Activated CD4-positive, alpha-beta T cell treated with anti-CD3 and anti-CD28 coated beads, Interleukin-2, Interleukin-6, amounts not matched to agents 100 ng/mL and 50 ng/mL, durations not matched to agents 16 hours and 8 hours (primary cell): ENCODE results near the gene RNF220.

Experiments
- DNase-seq: peaks from one replicate; pipeline ENCODE4 v3.0.0-alpha.2; 2020

Gene RNF220

DNA sequence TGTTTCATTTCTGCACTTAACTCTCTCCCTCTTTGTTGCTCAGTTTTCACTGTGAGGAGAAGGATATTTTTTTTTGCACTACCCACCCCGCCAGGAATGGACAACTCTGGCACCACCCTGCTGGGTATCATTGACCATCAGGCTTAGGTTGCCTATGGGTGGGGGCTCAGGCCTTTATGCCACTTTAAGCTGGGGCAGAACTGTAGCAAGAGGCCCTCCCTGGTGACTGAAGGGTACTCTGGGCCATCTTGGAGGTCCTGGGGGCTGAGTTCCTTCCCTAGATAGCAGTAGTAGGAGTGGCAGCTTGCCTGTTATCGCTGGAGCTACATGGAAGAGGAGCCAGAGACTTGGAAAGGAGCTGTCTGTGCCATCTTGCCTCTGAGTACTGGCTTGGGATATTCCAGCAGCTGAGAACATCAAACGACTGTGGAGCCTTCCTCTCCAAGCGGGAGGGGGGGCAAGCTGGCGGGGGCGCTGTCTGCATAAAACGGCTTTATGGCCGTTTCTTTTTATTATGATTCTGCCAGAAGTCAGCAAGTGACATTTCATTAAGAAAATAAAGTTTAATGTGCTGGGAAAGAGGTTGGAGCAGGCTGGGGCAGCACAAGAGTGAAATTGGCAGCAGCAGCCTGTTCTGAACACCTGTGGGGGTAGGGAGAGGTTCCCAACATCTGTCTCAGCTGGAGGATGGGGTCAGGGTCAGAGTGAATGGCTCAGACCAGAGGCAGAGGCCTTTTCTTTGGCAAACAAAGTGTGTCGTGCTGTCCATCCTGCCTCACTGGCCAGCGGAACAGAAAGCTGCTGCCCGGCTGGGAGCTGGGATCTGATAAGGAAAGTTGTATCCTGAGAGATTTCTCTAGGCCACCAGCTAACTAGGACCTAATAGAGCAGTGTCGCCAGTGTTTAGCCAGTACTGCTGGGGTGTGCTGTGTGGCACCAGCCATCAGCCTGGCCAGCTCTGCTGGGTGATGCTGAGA is 236.4 kb downstream of the RNF220 start:
- DNase-seq: no peak

DNA sequence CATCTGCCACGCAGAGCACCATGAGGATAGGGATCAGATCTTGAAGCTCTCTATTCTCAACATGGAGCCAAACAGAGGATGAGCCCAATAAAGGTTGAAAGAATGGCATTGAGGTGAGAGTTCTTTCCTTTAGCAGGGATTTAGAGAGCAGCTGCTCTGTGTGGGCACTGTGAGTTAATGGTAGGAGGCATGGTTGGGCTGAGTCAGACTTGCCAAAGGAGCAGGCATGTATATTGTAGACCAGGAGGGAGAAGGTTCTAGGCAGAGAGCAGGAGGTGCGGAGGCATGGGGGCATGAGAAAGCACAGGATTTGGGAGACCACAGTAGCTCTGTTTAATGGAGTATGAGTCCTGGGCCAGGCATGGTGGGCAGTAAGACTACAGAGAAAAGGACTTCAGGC is 237.2 kb downstream of the RNF220 start:
- no peak for DNase-seq

DNA sequence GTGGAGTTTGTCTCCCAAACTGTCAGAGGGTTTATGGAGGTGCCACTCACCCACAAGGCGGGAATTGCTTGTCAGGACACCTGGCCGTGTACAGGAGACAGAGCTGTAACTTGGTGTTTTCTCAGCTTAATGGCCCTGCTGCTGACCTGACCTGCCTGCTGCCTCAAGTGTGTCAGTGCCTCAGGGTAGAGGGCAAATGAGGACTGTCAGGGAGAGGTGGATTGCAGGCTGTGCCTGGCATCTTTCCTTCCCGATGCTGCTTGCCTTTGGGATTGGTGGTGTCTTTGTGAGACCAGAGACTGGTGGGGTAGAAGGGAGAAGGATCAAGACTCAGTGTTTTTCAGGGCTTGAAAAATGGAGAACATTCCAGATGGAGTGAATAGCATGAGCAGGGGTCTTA is 237.9 kb downstream of the RNF220 start:
- no peak for DNase-seq

DNA sequence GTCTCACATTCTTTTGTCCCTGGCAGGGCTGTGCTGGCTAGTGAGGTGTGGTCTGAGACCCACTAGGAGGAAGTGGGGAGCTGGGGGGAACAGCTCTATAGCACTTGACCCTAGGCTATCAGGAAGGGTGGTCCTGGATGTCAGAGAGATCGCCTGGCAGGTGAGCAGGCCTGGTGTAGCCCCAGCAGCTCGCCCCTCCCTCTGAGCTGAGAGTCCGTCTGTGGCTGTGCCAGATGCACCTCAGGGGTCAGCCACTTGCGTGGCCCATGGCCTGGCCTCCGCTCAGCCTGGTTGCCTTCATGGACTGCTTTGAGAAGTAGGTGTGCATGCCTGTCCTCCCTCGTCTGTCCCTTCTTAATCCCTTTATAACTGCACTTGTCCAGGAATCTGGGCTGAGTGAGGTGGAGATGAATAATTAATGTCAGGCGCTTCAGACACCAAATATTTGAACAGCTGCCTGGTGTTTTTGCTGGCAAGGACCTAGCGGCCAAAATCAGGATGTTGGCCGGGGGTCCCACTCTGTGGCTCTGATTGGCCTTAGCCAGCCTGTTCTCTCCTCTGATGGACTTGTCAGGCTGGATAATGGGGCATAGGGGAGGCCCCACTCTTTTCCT is 238.8 kb downstream of the RNF220 start:
- no peak for DNase-seq

DNA sequence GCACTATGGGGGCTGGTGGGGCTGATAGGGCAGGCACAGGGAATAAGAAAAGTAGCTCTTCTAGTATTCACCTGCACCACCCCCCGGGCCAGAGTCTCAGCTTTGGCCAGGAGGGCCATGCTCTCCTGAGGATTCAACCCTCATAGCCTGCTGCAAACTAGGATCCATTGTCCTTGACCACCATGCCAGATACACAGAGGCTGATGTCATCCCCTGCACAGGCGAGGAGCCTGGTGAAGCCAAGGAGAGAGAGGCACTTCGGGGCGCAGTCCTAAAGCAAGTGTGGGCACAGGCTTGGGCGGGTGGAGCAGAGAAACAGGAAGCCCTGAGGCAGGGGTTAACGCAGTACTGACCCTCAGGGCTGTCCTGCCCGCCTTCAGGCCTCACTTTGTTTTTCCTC is 239.8 kb downstream of the RNF220 start:
- DNase-seq: no peak

DNA sequence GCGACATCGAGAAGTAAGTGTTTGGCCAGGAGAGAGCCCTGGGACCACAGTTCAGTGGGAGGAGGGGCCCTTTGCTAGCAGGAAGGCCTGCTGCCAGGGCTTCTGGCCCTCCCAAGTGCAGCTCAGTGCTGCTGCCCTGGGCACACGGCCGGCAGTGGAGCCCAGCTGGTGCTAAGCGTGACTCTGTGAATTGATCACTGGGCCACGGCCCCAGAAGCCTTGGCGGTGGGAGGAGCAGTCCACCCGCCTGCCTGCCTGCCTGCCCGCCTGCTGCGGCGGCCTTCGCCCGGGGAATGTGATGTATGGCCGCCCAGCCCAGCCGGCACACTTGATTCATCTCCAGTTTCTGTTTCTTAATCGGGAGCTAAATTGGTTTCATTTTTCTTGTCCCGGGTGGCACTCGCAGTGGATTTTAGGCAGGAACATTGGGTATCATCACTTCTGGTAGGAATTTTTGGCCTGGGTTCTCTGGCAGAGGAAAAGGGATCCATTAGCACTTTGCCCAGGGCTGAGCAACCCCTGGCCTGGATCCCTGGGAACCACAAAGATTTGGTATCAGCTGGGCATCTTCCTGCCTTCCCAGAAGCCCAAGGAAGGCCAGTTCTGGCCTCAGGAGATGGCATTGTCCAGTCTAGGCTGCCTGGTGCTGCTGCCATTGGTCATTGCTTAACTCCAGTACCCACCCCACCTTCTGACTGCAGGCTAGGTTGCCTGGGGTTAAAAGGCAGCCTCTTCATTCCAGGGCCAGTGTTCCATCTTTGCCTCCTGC is 240.6 kb downstream of the RNF220 start:
- DNase-seq: no peak

DNA sequence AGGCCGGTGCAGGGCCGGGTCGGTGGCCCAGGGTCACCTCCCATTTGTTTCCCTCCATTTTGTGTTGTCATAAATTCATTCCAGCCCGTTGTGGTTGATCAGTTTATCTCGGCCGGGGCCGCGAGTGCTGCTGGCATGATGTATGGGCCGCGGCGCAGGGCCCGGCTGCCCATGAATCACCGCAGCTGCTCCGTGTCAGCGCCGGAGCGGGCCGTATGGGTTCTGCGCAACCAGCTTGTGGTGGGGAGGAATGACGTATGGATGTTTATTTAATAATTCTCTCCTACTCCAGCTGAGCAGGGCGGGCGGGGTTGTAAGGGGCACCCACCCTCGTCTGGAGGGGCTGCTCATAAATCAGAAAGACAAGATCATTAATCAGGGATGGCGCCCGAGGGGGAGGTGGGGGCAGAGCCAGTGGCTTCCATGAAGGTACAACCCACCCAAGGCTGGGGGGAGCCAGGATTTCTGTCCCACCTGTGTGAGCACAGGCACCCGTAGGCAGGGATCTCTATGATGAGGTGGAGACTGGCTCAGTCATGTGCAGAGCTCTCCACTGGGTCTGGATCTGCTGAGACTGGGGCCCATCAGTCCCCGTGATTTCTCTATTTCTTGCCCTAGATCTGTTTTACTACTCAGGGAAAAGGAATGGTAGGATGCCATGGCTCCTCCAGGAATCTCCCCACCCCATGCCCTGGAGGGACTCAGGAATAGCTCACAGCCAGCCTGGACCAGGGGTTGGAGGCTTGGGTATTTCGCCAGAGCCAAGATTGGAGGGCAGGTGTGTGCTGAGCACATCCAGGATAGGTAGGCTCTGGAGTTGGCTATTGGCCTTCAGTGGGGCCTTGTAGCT is 241.4 kb downstream of the RNF220 start:
- DNase-seq: no peak

DNA sequence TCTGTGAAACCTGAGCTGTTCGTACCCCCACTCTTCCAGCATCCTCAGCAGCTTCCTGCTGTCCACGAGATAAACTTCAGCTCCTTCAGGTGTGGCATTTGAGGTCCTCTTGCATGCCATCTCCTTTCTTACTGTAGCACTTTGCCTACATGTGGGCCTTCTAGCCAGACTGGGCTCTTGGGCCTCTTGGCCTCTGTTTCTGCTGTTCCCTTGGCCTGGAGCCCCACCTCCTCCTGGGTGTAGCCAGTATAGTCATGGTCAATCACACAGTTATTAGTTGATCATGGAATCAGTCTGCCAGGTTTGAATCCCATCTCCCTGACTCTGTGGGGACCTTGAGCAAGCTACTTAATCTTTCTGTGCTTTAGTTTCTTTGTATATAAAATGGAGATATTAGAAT is 242.8 kb downstream of the RNF220 start:
- no peak for DNase-seq

DNA sequence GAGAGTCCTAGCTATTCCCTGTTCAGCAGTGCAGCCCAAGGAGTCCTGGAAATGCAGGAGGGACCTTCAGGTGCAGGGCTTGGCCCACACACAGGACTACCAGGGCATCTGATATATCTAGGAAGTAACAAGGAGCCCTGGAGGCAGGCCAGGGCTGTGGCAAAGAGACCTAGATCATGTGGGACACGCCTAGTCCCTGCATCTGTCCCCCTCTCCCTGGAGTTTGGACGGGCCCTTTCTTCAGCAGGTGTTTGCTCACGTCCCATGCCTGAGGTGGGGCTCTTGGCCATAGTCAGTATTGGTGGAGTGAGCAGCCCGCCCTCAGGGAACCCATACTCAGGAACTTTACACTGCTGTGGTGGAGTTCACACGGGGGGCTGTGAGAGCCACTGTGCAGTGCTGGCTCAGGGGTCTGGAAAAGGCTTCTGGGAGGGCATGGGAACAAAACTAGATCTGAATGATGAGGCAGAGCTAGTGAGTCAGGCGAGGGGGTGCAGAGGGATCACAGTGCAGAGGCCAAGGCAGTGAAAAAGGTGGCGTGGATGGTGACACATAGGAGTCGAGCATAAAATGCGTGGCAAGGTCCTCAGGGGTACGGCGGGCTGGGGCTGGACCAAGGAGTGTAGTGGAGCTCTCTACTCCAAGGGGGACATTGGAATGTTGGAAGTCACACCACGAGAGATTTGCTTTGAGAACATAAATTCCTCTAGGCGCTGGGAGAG is 243.6 kb downstream of the RNF220 start:
- DNase-seq: no peak

DNA sequence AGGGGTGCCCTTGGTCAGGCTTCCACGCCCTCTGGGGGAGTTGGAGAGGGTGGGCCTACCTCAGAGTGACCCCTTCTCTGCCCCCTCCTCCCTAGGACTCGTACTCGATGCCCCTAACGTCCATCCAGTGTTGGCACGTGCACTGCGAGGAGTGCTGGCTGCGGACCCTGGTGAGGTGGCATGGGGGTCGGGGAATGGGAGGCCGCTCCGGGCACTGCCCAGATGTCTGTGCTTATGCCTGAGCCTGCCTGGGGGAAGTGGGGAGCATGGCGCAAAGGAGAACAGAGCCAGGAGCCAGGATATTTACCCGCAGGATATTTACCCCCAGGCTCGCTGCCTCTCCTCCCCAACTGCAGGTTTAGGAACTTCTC is 244.7 kb downstream of the RNF220 start:
- no peak for DNase-seq

DNA sequence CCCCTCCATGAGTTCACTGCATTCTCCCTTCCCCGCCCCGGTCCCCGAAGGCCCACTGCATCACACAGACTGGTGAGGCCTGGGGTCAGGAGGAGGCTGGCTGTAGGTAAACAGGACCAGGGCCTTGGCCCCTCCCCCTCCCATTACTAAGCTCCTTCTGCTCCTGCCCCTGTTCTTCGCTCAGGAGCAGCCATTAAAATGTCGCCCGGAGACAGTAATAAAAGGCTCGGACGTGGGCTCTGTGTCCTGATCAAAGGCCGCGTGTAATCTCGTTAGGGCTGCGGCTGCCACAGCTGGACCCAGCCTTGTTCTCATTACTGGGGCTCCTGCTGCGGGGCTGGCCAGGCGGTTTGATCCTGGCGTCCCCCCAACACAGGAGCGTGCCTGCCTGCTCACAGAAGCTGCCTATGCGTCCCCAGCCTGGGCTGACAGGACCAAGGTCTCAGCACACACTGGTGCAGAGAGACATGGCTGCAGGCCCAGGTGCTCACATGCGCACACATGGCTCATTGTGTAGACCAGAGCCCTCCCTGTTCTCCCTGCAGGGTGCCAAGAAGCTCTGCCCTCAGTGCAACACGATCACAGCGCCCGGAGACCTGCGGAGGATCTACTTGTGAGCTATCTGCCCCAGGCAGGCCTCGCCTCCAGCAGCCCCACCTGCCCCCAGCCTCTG is 245.2 kb downstream of the RNF220 start:
- no peak for DNase-seq

DNA sequence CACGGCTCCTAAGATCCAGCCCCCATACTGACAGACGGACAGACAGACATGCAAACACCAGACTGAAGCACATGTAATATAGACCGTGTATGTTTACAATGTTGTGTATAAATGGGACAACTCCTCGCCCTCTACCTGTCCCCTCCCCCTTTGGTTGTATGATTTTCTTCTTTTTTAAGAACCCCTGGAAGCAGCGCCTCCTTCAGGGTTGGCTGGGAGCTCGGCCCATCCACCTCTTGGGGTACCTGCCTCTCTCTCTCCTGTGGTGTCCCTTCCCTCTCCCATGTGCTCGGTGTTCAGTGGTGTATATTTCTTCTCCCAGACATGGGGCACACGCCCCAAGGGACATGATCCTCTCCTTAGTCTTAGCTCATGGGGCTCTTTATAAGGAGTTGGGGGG is 246.0 kb downstream of the RNF220 start:
- DNase-seq: no peak

DNA sequence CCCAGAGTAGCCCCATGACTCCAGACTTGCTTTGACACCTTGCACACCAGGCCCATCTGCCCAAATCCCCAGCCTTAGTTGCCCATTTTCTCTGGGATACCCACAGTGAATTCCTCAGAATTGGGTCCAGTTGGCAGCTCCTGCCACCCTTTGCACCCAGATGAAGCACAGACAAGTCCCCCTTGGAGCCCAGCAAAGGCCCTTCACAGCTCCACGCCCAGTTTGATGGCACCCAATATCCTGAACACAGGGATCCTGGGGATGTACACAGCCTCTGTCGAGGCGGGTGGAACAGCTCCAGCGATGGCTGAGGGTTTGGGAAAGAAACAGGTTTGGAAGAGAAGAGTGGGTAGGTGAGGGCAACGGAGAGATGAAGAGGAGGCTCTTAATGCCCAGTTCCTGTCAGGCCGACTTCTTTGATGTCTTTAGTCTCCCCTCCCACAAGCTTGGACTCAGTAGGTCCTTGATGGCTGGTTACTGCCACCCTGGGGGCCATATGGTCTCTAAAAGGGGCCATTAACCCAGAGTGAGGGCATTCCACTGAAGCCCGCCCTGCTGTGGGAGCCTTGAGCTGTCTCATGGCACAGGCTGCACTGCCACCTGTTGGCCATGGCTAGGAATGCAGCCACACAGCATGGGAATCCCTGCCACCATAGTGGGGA is 247.5 kb downstream of the RNF220 start:
- peak; percentile 84 for DNase-seq

DNA sequence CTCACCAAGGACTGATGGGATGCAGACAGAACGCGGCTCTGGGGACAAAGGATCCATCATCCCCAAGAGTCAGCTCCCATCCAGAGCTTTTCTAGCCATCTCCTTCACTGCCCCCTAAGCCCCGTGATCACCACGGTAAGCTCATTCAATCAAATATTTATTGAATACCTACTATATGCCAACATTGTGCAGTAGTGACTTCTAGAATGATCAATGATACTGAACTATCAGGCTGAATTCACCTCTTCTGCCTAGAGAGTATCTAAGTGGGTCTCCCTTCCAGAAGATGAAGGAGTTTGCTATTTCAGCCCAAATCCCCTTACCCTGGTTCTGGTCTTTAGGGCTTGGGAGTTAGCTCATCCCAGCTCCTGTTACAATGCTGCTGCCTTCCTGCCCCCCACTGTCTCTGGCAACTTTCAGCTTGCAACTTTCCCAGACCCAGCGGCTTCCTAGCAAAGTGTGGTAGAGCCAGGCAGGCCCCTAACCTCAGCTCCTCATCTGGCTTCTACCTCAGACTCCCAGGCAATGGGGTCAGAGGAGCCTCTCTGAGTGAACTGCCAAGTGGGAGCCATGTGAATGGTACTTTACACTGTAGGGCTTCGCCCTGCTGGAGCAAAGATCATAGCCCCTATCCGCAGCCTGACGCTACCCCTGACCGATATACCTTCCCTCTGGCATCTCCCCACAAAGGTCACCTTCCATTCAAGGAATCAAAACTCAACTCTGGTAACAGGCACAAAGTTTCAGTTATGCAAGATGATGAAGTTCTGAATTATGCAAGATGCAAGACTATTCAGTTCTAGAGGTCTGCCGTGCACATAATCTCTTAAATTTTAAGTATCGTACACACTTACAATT is 248.3 kb downstream of the RNF220 start:
- DNase-seq: no peak

DNA sequence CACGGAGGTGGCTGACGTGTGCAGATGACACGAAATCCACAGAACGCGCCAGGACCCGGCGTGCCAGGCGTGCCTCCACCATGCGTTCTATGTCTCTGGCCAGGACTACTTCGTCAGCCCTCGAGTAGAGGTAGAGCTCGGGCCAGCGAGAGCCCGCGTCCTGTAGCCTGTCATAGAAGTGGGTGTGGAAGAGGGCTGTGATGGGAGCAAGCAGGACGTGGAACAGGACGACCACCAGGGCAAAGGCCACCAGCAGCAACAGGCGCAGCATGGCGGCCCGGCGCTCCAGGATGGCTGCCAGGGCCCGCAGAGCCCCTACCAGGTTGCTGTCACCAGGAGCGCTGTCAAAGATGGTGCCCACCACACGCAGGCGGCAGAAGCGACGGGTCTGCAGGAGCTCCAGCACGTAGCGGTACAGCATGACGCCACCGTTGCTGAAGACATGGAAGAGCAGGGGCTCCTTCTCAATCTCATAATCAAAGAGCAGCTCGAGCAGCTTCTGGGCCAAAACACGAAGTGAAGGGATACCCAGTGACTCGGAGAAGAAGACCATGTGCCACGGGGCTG is 249.6 kb downstream of the RNF220 start:
- no peak for DNase-seq

DNA sequence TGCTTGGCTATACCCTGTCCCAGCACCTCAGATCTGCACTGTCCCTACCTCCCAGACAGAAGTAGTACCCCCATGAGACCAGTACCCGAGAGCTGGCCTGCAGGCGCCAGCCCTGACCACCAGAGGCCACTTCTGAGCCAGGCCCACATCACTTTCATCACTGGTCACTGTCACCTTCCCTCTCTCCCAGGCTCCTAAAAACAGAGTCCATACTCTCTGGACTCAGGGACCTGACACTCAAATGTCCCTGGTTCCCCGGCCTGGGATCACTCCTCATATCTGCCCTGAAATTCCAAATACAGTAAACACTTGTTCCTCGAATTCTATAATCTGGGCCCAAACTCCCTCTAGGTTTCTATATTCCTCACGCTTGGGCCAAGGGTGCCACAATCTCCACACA is 250.6 kb downstream of the RNF220 start:
- peak; percentile 22 for DNase-seq

DNA sequence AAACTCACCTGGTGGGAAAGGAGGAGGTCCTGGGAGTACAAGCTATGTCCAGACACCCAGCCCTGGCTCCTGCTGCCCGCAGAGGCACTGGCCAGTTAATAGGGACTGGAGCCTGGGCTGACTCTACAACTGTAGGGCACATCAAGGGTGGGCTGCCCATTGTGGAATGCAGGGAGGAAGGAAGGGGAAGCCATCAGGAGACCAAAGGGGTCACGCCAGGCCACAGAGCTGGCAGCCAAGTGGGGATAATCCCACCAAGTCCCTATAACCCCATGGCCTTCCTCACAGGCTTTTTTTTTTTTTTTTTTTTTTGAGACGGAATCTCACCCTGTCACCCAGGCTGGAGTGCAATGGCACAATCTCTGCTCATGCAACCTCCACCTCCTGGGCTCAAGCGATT is 254.5 kb downstream of the RNF220 start:
- no peak for DNase-seq

DNA sequence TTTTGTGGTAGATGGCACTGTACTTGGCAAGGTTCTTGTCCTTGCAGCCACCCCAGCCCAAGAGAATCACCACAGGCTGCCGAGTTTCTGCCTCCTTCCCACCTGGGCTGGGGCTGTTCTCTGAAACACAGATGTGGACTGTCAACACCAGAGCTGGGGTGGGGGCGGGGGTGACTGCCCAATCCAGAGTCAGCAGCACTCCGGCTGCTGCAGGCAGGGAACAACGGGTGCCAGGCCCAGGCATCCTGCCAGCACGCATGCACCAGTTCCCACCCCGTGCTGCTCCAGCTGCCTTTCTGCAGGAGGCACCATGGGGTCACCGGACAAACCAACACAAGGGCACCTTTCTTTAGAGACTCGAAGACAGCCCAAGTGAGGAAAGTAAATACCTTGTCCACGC is 255.1 kb downstream of the RNF220 start:
- no peak for DNase-seq
